ENCODE results near the gene UNC93B1.
"Not testable (repeated sequence)": the region's sequence is repeated elsewhere in the genome, so short reads cannot be mapped to it uniquely, and the experiment has no call there.

DNA sequence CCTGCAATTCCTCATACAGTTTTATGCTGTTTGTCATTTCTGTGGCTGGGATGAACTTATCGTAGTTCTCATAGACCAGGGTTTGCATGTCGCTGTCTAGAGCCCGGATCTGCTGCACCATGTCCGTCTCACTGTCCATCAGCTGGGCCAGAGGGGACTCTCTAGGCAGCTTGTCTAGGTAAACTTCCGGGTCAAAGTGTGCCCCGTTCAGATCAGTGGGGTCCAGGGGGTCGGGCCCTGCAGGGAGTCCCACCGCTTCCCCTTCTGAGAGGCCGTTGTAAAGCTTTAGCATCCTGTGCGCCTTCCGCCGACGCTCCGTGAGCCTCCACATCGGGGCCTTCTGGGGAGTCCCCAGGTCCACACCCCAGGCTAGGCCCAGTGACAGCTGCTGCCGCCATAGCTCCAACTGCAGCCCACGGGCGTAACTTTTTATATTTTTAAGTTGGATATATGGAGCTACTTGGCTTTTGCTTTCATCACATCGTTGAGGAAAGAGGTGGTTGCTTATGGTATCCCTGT, 38.0 kb downstream of the UNC93B1 start:
- TF ChIP-seq, protein P1, sequence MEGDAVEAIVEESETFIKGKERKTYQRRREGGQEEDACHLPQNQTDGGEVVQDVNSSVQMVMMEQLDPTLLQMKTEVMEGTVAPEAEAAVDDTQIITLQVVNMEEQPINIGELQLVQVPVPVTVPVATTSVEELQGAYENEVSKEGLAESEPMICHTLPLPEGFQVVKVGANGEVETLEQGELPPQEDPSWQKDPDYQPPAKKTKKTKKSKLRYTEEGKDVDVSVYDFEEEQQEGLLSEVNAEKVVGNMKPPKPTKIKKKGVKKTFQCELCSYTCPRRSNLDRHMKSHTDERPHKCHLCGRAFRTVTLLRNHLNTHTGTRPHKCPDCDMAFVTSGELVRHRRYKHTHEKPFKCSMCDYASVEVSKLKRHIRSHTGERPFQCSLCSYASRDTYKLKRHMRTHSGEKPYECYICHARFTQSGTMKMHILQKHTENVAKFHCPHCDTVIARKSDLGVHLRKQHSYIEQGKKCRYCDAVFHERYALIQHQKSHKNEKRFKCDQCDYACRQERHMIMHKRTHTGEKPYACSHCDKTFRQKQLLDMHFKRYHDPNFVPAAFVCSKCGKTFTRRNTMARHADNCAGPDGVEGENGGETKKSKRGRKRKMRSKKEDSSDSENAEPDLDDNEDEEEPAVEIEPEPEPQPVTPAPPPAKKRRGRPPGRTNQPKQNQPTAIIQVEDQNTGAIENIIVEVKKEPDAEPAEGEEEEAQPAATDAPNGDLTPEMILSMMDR (IDR thresholded peaks at IDR 0.05; ENCODE audit: borderline replicate concordance, extremely low read depth, low read length, poor library complexity, severe bottlenecking) = not testable (repeated sequence)
- not testable (repeated sequence) for TF ChIP-seq EZH2 (IDR thresholded peaks at IDR 0.05; ENCODE audit: borderline replicate concordance, low read depth, low read length, severe bottlenecking)

Measured in DND-41 (cell line).